Epithelial cell of proximal tubule (primary cell): ENCODE measurements around the gene RCE1. TPM values are rescaled to one million over a fixed set of nuclear protein-coding genes. Genes with fewer than 3 reads are reported as not detected.

ENCODE experiments used
- DNase-seq: peaks from one replicate; pipeline ENCODE4 v3.0.0-alpha.2; 2011; ENCODE audit warnings: low read depth
- H3K4me3 ChIP-seq: 2 replicates; pipeline ENCODE4 v1.5.1; 2011; ENCODE audit warnings: low read depth, mild to moderate bottlenecking, low read length
- total RNA-seq: library from RNA; depleted of rRNA; stranded (reverse); fragments of >200 nt; gene quantifications from 2 replicates; pipeline ENCODE4 v1.2.3, GENCODE V29; 2015
- TF ChIP-seq, protein P1 (sequence below): conservative IDR thresholded peaks from 2 replicates; pipeline ENCODE4 v1.5.1; 2012; ENCODE audit warnings: low read depth, mild to moderate bottlenecking, low read length

The RCE1 gene
- total RNA-seq, 1 donor from 2014 or later: 41.7 TPM

DNA sequence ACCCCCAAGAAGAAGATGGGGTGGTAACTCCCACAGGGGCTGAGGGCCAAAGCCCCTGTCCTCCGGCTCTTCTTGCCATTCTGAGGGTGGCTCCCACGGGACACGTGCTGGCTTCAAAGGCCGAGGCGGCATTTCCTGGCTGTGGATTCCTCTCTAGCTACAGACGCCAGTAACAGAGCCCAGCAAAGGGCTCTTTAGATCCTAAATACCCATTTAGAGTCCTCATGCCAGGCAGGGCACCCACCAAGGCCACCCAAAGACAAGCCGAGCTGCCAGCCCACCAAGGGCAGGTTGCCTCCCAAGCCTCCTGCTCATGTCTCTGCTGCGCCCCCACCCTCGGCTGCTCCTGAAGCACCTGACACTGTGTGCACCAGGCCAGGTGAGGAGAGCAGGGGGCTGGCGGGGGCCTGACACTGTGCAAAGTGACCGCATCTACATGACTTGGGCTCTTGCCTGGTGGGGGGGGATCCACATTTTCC lies 19.4 kb downstream of the RCE1 start:
- H3K4me3 ChIP-seq: no peak overlapping the region
- TF ChIP-seq, protein P1, sequence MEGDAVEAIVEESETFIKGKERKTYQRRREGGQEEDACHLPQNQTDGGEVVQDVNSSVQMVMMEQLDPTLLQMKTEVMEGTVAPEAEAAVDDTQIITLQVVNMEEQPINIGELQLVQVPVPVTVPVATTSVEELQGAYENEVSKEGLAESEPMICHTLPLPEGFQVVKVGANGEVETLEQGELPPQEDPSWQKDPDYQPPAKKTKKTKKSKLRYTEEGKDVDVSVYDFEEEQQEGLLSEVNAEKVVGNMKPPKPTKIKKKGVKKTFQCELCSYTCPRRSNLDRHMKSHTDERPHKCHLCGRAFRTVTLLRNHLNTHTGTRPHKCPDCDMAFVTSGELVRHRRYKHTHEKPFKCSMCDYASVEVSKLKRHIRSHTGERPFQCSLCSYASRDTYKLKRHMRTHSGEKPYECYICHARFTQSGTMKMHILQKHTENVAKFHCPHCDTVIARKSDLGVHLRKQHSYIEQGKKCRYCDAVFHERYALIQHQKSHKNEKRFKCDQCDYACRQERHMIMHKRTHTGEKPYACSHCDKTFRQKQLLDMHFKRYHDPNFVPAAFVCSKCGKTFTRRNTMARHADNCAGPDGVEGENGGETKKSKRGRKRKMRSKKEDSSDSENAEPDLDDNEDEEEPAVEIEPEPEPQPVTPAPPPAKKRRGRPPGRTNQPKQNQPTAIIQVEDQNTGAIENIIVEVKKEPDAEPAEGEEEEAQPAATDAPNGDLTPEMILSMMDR: no peak
- no peak for DNase-seq

DNA sequence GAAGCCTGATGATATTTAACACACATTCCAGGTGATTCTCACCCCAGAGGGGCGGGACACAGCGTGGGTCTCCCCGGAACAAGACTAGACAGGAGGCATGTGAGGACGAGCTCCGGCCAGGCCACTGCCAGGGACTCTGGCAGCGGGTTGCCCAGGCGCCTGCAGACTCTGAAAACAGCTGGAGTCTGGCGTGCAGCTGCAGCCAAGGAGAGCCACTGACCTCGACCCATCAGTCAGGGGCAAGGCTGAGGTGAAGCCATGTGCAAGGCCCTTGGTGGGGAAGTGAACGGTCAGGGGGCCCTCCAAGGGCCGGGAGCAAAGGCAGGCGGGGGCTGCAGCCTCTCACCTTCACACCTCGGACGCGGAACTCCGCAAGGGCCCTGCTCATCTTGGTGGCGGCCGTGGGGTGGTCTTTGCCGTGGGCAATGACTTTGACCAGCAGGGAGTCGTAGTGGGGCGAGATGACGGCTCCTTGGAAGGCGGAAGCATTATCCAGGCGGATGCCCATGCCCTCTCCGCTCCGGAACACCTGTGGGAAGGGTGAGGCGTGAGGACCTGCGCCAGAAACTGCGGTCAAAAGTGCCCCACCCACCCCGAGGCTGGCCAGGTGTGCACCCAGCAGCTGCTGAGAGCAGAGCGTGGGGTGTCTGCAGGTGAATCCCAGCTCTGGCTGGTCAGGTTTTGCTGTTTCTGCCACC lies 20.3 kb downstream of the RCE1 start:
- DNase-seq: no peak
- TF ChIP-seq, protein P1: no peak
- no peak overlapping the region for H3K4me3 ChIP-seq

- DNase-seq: no peak
- no peak overlapping the region for H3K4me3 ChIP-seq
- TF ChIP-seq, protein P1: no peak
These were observed 21.1 kb downstream of the RCE1 start for GRCh38 chr11:66864172-66864901.

DNA sequence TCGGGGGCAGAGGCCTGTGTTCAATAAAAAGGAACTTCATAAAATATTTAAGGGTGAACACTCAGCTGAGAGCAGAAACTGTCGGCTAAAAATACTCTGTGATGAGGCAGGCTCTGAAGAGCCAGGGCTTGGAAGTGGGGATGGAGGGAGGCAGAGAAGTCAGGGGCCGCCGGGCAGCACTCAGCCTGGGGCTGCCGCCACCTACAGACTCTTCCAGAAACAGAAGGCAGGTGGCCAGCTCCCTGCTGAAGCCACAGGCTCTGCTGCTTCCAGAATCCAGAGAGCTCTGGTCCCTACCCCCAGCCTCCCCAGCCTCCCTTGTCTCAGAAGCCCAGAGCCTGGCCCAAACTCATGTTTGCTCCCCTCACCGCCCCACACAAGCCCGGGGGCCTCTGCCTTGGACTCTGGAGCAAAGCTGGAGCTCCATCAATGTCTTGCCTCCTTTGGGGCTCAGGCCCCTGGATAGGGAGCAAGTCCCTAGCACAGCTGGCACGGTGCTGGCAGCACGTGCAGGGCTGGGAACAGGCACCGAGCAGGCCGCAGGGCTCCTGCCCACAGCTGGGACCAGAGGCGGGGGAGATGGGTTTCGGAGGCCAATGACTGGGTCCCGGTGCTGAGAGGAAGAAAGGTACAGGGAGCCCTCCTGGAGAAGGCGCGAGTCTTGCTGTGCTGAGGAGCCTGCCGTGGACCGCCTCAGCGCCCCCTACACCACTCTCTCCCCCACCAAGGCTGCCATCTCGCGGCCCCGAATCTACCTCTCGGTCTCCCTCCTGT lies 21.9 kb downstream of the RCE1 start:
- no peak overlapping the region for H3K4me3 ChIP-seq
- TF ChIP-seq, protein P1: no peak
- DNase-seq: no peak

GRCh38 chr11:66866007-66866406 lies 22.8 kb downstream of the RCE1 start:
- no peak overlapping the region for H3K4me3 ChIP-seq
- TF ChIP-seq, protein P1: no peak
- no peak for DNase-seq

GRCh38 chr11:66866511-66866986 lies 23.3 kb downstream of the RCE1 start:
- TF ChIP-seq, protein P1: no peak
- no peak for DNase-seq
- H3K4me3 ChIP-seq: no peak overlapping the region
